Adrenal gland (tissue), 5 donors: ENCODE measurements around the gene RNF217.

ENCODE experiments used
- CTCF ChIP-seq, 6 experiments: fragments of 450-650 bp in 4 of 6; fragments of 200-600 bp in 2 of 6; sonication (generic) in 1 of 6; IDR thresholded peaks; 1 replicate in 5 of 6; 2 replicates in 1 of 6; pipeline versions ENCODE4 v1.5.1 to v1.8.0; 2016 to 2021; ENCODE audit warnings: antibody characterized with exemption in 6 of 6, mild to moderate bottlenecking in 2 of 6, moderate library complexity in 1 of 6
- POLR2A ChIP-seq, 2 donors: fragments of 450-650 bp; IDR thresholded peaks; one replicate each; pipeline ENCODE4 v1.6.1; 2017; ENCODE audit warnings: antibody characterized with exemption in 2 of 2, mild to moderate bottlenecking in 2 of 2, moderate library complexity in 1 of 2
- donor health status: DM: no; HTN: no; CAD: no.

GRCh38 chr6:125022391-125022989 is 60.3 kb downstream of the RNF217 start:
- TF ChIP-seq CTCF (IDR thresholded peaks at IDR 0.05) (no peak), POLR2A (IDR thresholded peaks at IDR 0.05) (no peak)
